ENCODE results near the gene SLK.

- TF ChIP-seq POLR2A (IDR thresholded peaks at IDR 0.05) = no peak
- TF ChIP-seq CTCF (IDR thresholded peaks at IDR 0.05) = no peak
Measured at GRCh38 chr10:104061196-104061595, 94.3 kb downstream of the SLK start.
